Endodermal cell (in vitro differentiated cells): Measurements from ENCODE around the gene NAXD. TPM values are rescaled to one million over a fixed set of nuclear protein-coding genes. Genes with fewer than 3 reads are reported as not detected.

Experiments used
- DNase-seq: peaks from one replicate; pipeline ENCODE4 v3.0.0-alpha.2; 2017
- H3K27ac ChIP-seq: 2 replicates; pipeline ENCODE4 v1.5.1; 2013; ENCODE audit warnings: mild to moderate bottlenecking, low read depth, low read length, moderate library complexity
- H3K27me3 ChIP-seq: 2 replicates; pipeline ENCODE4 v1.6.1; 2013; ENCODE audit warnings: mild to moderate bottlenecking, low read length, moderate library complexity; ENCODE audit not compliant: insufficient read depth, control insufficient read depth, poor library complexity, severe bottlenecking
- H3K36me3 ChIP-seq: 2 replicates; pipeline ENCODE4 v1.7.0; 2013; ENCODE audit warnings: mild to moderate bottlenecking, low read length, moderate library complexity; ENCODE audit not compliant: control insufficient read depth, insufficient read depth
- H3K4me1 ChIP-seq: one replicate; pipeline ENCODE4 v1.7.0; 2013; ENCODE audit warnings: low read length; ENCODE audit not compliant: control insufficient read depth, insufficient read depth
- H3K4me3 ChIP-seq: 2 replicates; pipeline ENCODE4 v1.5.1; 2013; ENCODE audit warnings: mild to moderate bottlenecking, low read length, moderate library complexity
- H3K9ac ChIP-seq: 2 replicates; pipeline ENCODE4 v1.6.1; 2013; ENCODE audit warnings: mild to moderate bottlenecking, low read length, moderate library complexity; ENCODE audit not compliant: poor library complexity, severe bottlenecking; ENCODE audit errors: extremely low read depth
- H3K9me3 ChIP-seq: 2 replicates; pipeline ENCODE4 v1.6.1; 2013; ENCODE audit warnings: mild to moderate bottlenecking, low read length, moderate library complexity; ENCODE audit not compliant: control insufficient read depth
- H3K27ac Mint-ChIP-seq: 2 replicates; pipeline ENCODE4 v1.8.0; 2020; ENCODE audit warnings: mixed read lengths
- H3K27me3 Mint-ChIP-seq: 2 replicates; pipeline ENCODE4 v1.8.0; 2021; ENCODE audit warnings: mild to moderate bottlenecking, mixed read lengths; ENCODE audit not compliant: insufficient read depth
- H3K36me3 Mint-ChIP-seq: 2 replicates; pipeline ENCODE4 v1.8.0; 2020; ENCODE audit warnings: low read depth, mixed read lengths
- H3K4me1 Mint-ChIP-seq: 2 replicates; pipeline ENCODE4 v1.8.0; 2020; ENCODE audit warnings: mixed read lengths
- H3K4me3 Mint-ChIP-seq: 2 replicates; pipeline ENCODE4 v1.8.0; 2020; ENCODE audit warnings: mild to moderate bottlenecking, moderate library complexity, mixed read lengths
- H3K9me3 Mint-ChIP-seq: 2 replicates; pipeline ENCODE4 v1.8.0; 2020; ENCODE audit warnings: mild to moderate bottlenecking, mixed read lengths
- CTCF ChIP-seq: fragments of 200-600 bp; sonication (generic); conservative IDR thresholded peaks from 2 replicates; pipeline ENCODE4 v1.5.0; 2021; ENCODE audit warnings: antibody characterized with exemption, mild to moderate bottlenecking
- WGBS, 2 experiments: methylation state at CpG; one replicate each; pipeline versions ENCODE4 v1.1.5 to v1.1.7; 2013; ENCODE audit warnings: missing lambda C conversion rate in 2 of 2, mixed read lengths in 1 of 2; ENCODE audit not compliant: insufficient coverage in 1 of 2, insufficient read length in 1 of 2; 5-methylcytosine and 5-hydroxymethylcytosine counted together
- total RNA-seq, 2 donors: library from RNA; stranded (reverse); fragmentation: NEBNext Ultra II Directional in 1 of 2; extraction: Animal tissue kit (Norgen Biotek cat#: 25700) in 1 of 2; gene quantifications; 2 replicates in 1 of 2; 3 replicates in 1 of 2; pipeline ENCODE4 v1.2.1, GENCODE V29; 2021

Gene NAXD
- total RNA-seq, 2 donors from 2014 or later = 31.3 to 33.4 TPM

- peaks cover 14% of the 10 kb centered on the region for H3K36me3 Mint-ChIP-seq
- H3K9me3 ChIP-seq = no peaks in the 10 kb centered on the region
- H3K27ac ChIP-seq = no peak overlapping the region
- no peaks in the 10 kb centered on the region for H3K9me3 Mint-ChIP-seq
- H3K4me1 Mint-ChIP-seq = peaks cover 11% of the 10 kb centered on the region
- H3K27me3 ChIP-seq = no peaks in the 10 kb centered on the region
- TF ChIP-seq CTCF = no peak
- no peak overlapping the region for H3K9ac ChIP-seq
- DNase-seq = peak; percentile 53
- H3K4me1 ChIP-seq = no peaks in the 10 kb centered on the region
- no peak overlapping the region for H3K4me3 Mint-ChIP-seq
- H3K4me3 ChIP-seq = no peak overlapping the region
- peaks cover 8% of the 10 kb centered on the region for H3K36me3 ChIP-seq
- peak overlapping the region; percentile 61 for H3K27ac Mint-ChIP-seq
- no peaks in the 10 kb centered on the region for H3K27me3 Mint-ChIP-seq
- 89 to 90% methylated on average over 32 to 35 of the region's 35 CpGs for WGBS, 2 experiments
These were observed 33.6 kb downstream of the NAXD start for GRCh38 chr13:110648848-110649421.

GRCh38 chr13:110649551-110649950, 34.2 kb downstream of the NAXD start:
- Histone ChIP-seq H3K4me1 (no peaks in the 10 kb centered on the region), H3K4me3 (no peak overlapping the region), H3K36me3 (peaks cover 10% of the 10 kb centered on the region), H3K9me3 (no peaks in the 10 kb centered on the region), H3K27me3 (no peaks in the 10 kb centered on the region), H3K9ac (no peak overlapping the region), H3K27ac (no peak overlapping the region)
- H3K27me3 Mint-ChIP-seq = no peaks in the 10 kb centered on the region
- H3K4me1 Mint-ChIP-seq = peaks cover 11% of the 10 kb centered on the region
- DNase-seq = no peak
- no peaks in the 10 kb centered on the region for H3K9me3 Mint-ChIP-seq
- H3K4me3 Mint-ChIP-seq = no peak overlapping the region
- peaks cover 12% of the 10 kb centered on the region for H3K36me3 Mint-ChIP-seq
- 92 to 95% methylated on average over 6 to 7 of the region's 7 CpGs for WGBS, 2 experiments
- H3K27ac Mint-ChIP-seq = no peak overlapping the region
- no peak for TF ChIP-seq CTCF

GRCh38 chr13:110650436-110650835, 35.1 kb downstream of the NAXD start:
- Histone ChIP-seq H3K9ac (no peak overlapping the region), H3K4me1 (no peaks in the 10 kb centered on the region), H3K27ac (no peak overlapping the region), H3K4me3 (no peak overlapping the region), H3K27me3 (no peaks in the 10 kb centered on the region), H3K9me3 (no peaks in the 10 kb centered on the region), H3K36me3 (peaks cover 15% of the 10 kb centered on the region)
- H3K9me3 Mint-ChIP-seq = no peaks in the 10 kb centered on the region
- no peak for TF ChIP-seq CTCF
- peaks cover 11% of the 10 kb centered on the region for H3K36me3 Mint-ChIP-seq
- peak; percentile 38 for DNase-seq
- H3K27ac Mint-ChIP-seq = no peak overlapping the region
- no peak overlapping the region for H3K4me3 Mint-ChIP-seq
- peaks cover 9% of the 10 kb centered on the region for H3K4me1 Mint-ChIP-seq
- 94% methylated on average over 11 to 14 of the region's 14 CpGs for WGBS, 2 experiments
- no peaks in the 10 kb centered on the region for H3K27me3 Mint-ChIP-seq
